Measurements from ENCODE around the gene UGCG. TPM values are rescaled to one million over a fixed set of nuclear protein-coding genes. Genes with fewer than 3 reads are reported as not detected.

Gene UGCG
- total RNA-seq, 1 experiment from 2014 or later, result 46.0 TPM

- no peaks in the 10 kb centered on the region for H3K36me3 ChIP-seq (ENCODE audit: control insufficient read depth, insufficient read depth, low read length)
- in situ Hi-C loops (cut with HindIII; ENCODE audit: low pct_unique_long_range_greater_than_20kb, low sequenced_read_pairs) (no loop called here), intact Hi-C loops (cut with micrococcal nuclease; ENCODE audit: unreplicated experiment) (no loop called here)
- H3K9me3 ChIP-seq (ENCODE audit: control insufficient read depth, insufficient read depth, low read depth, low read length), result no peaks in the 10 kb centered on the region
- ChIA-PET CTCF (no interaction called here), POLR2A (interaction anchor here (0.6 kb wide), 1 partner anchor 152 kb away, joined by 3 read pairs; no protein-coding TSS in a partner anchor)
- BruUV-seq (replicated peaks), result no TSS peak
- no peaks in the 10 kb centered on the region for H3K27me3 ChIP-seq (ENCODE audit: control insufficient read depth, insufficient read depth, low read length)
- no peak for TF ChIP-seq POLR2AphosphoS5 (IDR thresholded peaks at IDR 0.05; ENCODE audit: low read depth, low read length)
- TF ChIP-seq, protein P1, sequence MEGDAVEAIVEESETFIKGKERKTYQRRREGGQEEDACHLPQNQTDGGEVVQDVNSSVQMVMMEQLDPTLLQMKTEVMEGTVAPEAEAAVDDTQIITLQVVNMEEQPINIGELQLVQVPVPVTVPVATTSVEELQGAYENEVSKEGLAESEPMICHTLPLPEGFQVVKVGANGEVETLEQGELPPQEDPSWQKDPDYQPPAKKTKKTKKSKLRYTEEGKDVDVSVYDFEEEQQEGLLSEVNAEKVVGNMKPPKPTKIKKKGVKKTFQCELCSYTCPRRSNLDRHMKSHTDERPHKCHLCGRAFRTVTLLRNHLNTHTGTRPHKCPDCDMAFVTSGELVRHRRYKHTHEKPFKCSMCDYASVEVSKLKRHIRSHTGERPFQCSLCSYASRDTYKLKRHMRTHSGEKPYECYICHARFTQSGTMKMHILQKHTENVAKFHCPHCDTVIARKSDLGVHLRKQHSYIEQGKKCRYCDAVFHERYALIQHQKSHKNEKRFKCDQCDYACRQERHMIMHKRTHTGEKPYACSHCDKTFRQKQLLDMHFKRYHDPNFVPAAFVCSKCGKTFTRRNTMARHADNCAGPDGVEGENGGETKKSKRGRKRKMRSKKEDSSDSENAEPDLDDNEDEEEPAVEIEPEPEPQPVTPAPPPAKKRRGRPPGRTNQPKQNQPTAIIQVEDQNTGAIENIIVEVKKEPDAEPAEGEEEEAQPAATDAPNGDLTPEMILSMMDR (IDR thresholded peaks at IDR 0.05), result no peak
- no peak for TF ChIP-seq SIN3A (IDR thresholded peaks at IDR 0.05; ENCODE audit: borderline replicate concordance, insufficient read depth, low read depth, low read length)
- TF ChIP-seq, protein P2, sequence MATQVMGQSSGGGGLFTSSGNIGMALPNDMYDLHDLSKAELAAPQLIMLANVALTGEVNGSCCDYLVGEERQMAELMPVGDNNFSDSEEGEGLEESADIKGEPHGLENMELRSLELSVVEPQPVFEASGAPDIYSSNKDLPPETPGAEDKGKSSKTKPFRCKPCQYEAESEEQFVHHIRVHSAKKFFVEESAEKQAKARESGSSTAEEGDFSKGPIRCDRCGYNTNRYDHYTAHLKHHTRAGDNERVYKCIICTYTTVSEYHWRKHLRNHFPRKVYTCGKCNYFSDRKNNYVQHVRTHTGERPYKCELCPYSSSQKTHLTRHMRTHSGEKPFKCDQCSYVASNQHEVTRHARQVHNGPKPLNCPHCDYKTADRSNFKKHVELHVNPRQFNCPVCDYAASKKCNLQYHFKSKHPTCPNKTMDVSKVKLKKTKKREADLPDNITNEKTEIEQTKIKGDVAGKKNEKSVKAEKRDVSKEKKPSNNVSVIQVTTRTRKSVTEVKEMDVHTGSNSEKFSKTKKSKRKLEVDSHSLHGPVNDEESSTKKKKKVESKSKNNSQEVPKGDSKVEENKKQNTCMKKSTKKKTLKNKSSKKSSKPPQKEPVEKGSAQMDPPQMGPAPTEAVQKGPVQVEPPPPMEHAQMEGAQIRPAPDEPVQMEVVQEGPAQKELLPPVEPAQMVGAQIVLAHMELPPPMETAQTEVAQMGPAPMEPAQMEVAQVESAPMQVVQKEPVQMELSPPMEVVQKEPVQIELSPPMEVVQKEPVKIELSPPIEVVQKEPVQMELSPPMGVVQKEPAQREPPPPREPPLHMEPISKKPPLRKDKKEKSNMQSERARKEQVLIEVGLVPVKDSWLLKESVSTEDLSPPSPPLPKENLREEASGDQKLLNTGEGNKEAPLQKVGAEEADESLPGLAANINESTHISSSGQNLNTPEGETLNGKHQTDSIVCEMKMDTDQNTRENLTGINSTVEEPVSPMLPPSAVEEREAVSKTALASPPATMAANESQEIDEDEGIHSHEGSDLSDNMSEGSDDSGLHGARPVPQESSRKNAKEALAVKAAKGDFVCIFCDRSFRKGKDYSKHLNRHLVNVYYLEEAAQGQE (IDR thresholded peaks at IDR 0.05; ENCODE audit: insufficient read depth in 1 of 2, low read depth in 2 of 2, low read length in 1 of 2), result no peak
- no peak for TF ChIP-seq TCF7L2 (IDR thresholded peaks at IDR 0.05; ENCODE audit: low read depth, low read length)
- ATAC-seq (no peak), DNase-seq (ENCODE audit: low read depth, low spot score) (no peak)
- H3K4me3 ChIP-seq (ENCODE audit: low read depth in 2 of 2, low read length in 2 of 2), result no peak overlapping the region
- H3K4me1 ChIP-seq (ENCODE audit: control insufficient read depth, insufficient read depth, low read length), result no peaks in the 10 kb centered on the region
- H3K27ac ChIP-seq (ENCODE audit: low read length), result no peak overlapping the region
Observed at GRCh38 chr9:111852291-111852690, 44.3 kb upstream of the UGCG start.

GRCh38 chr9:111853450-111853827 is 43.2 kb upstream of the UGCG start:
- TF ChIP-seq, protein P1 (IDR thresholded peaks at IDR 0.05), result no peak
- TF ChIP-seq POLR2AphosphoS5 (IDR thresholded peaks at IDR 0.05; ENCODE audit: low read depth, low read length) (no peak), TCF7L2 (IDR thresholded peaks at IDR 0.05; ENCODE audit: low read depth, low read length) (no peak), SIN3A (IDR thresholded peaks at IDR 0.05; ENCODE audit: borderline replicate concordance, insufficient read depth, low read depth, low read length) (no peak)
- TF ChIP-seq, protein P2 (IDR thresholded peaks at IDR 0.05; ENCODE audit: insufficient read depth in 1 of 2, low read depth in 2 of 2, low read length in 1 of 2), result no peak
- POLR2A ChIA-PET, result no interaction called here
- DNase-seq (ENCODE audit: low read depth, low spot score), result no peak
- in situ Hi-C loops (cut with HindIII; ENCODE audit: low pct_unique_long_range_greater_than_20kb, low sequenced_read_pairs) (no loop called here), intact Hi-C loops (cut with micrococcal nuclease; ENCODE audit: unreplicated experiment) (no loop called here)
- ATAC-seq, result no peak
- CTCF ChIA-PET, result interaction anchor here (0.6 kb wide), 1 partner anchor 169 kb away, joined by 4 read pairs; no protein-coding TSS in a partner anchor
- Histone ChIP-seq H3K4me1 (ENCODE audit: control insufficient read depth, insufficient read depth, low read length) (no peaks in the 10 kb centered on the region), H3K9me3 (ENCODE audit: control insufficient read depth, insufficient read depth, low read depth, low read length) (no peaks in the 10 kb centered on the region), H3K27me3 (ENCODE audit: control insufficient read depth, insufficient read depth, low read length) (no peaks in the 10 kb centered on the region), H3K4me3 (ENCODE audit: low read depth in 2 of 2, low read length in 2 of 2) (no peak overlapping the region), H3K27ac (ENCODE audit: low read length) (no peak overlapping the region), H3K36me3 (ENCODE audit: control insufficient read depth, insufficient read depth, low read length) (no peaks in the 10 kb centered on the region)
- BruUV-seq (replicated peaks), result no TSS peak
